ENCODE measurements around the gene SPEM2. TPM values are rescaled to one million over a fixed set of nuclear protein-coding genes. Genes with fewer than 3 reads are reported as not detected.
"Not testable (repeated sequence)": the region's sequence is repeated elsewhere in the genome, so short reads cannot be mapped to it uniquely, and the experiment has no call there.

The SPEM2 gene
- total RNA-seq, 1 experiment from 2014 or later = not detected

DNA sequence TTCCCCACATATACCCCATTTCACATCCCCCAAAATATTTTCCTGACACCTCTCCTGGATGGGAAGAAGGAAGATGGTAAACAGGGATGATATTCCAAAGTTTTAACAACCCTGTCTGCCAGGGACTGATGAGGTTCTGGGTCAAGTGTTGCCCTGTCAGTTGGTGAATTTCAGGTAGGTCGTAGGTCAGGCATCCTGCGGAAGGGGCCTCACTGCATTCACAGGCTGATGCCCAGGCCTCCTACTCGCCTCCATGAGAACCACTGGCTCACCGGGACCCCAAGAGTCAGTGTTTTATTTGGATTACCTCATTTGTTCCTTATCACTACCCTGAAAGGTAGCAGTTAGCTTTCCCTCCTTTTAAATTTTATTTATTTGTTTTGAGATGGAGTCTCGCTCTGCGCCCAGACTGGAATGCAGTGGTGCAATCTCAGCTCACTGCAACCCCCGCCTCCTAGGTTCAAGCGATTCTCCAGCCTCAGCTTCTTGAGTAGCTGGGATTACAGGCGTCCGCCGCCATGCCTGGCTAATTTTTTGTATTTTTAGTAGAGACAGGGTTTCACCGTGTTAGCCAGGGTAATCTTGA, 43.5 kb downstream of the SPEM2 start:
- no peak overlapping the region for H3K4ac ChIP-seq (ENCODE audit: low read depth, low read length)
- no peak overlapping the region for H4K91ac ChIP-seq (ENCODE audit: insufficient read length, low read depth, low read length)
- H3T11ph ChIP-seq (ENCODE audit: low read length) = no peak overlapping the region
- no peak for DNase-seq
- H4K20me1 ChIP-seq (ENCODE audit: control insufficient read depth, insufficient read depth, insufficient read length) = no peaks in the 10 kb centered on the region
- WGBS (ENCODE audit: extremely low coverage, insufficient read length, low lambda C conversion rate) = no CpG with 5 or more reads among the region's 12 CpGs
- Mint-ChIP-seq H3K36me3 (ENCODE audit: insufficient read depth in 1 of 3, low read depth in 3 of 3) (peaks cover 2 to 13% (median 9%) of the 10 kb centered on the region in 3 experiments; a peak in 4 of 7 replicates), H3K4me3 (no peak overlapping the region), H3K27me3 (ENCODE audit: low read depth) (no peaks in the 10 kb centered on the region), H3K27ac (no peak overlapping the region; a peak in 1 of 7 replicates), H3K9me3 (no peaks in the 10 kb centered on the region), H3K4me1 (no peaks in the 10 kb centered on the region; a peak in 1 of 4 replicates)
- no peak overlapping the region for H3K4me2 ChIP-seq (ENCODE audit: insufficient read depth, insufficient read length, low read length)
- no peaks in the 10 kb centered on the region for H3K9me3 ChIP-seq (ENCODE audit: control insufficient read depth, low read depth, low read length)
- no peaks in the 10 kb centered on the region for H3K23me2 ChIP-seq (ENCODE audit: insufficient read length, low read depth, low read length, poor library complexity, severe bottlenecking)
- H3K79me2 ChIP-seq (ENCODE audit: insufficient read depth, low read length) = no peaks in the 10 kb centered on the region
- H3K56ac ChIP-seq (ENCODE audit: insufficient read length, low read depth, low read length) = no peak overlapping the region
- H3K4me1 ChIP-seq (ENCODE audit: insufficient read depth, low read length) = no peaks in the 10 kb centered on the region; the same call in 1 of the 2 replicates
- TF ChIP-seq, protein P1, sequence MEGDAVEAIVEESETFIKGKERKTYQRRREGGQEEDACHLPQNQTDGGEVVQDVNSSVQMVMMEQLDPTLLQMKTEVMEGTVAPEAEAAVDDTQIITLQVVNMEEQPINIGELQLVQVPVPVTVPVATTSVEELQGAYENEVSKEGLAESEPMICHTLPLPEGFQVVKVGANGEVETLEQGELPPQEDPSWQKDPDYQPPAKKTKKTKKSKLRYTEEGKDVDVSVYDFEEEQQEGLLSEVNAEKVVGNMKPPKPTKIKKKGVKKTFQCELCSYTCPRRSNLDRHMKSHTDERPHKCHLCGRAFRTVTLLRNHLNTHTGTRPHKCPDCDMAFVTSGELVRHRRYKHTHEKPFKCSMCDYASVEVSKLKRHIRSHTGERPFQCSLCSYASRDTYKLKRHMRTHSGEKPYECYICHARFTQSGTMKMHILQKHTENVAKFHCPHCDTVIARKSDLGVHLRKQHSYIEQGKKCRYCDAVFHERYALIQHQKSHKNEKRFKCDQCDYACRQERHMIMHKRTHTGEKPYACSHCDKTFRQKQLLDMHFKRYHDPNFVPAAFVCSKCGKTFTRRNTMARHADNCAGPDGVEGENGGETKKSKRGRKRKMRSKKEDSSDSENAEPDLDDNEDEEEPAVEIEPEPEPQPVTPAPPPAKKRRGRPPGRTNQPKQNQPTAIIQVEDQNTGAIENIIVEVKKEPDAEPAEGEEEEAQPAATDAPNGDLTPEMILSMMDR (conservative IDR thresholded peaks at IDR 0.05) = no peak
- no peak overlapping the region for H2BK15ac ChIP-seq (ENCODE audit: low read depth, low read length)
- H2BK120ac ChIP-seq (ENCODE audit: low read depth, low read length, poor library complexity, severe bottlenecking) = no peak overlapping the region
- no peak overlapping the region for H2BK5ac ChIP-seq (ENCODE audit: insufficient read length, low read length)
- H2BK20ac ChIP-seq (ENCODE audit: low read depth, low read length, poor library complexity, severe bottlenecking) = no peak overlapping the region
- no peak overlapping the region for H2BK12ac ChIP-seq (ENCODE audit: insufficient read length, low read depth, low read length)
- H3K9ac ChIP-seq (ENCODE audit: extremely low read depth, insufficient read length, low read length) = no peak overlapping the region
- no peak overlapping the region for H3K23ac ChIP-seq (ENCODE audit: insufficient read length, low read depth, low read length)
- H2AK5ac ChIP-seq (ENCODE audit: insufficient read length, low read length) = no peak overlapping the region
- H3K14ac ChIP-seq (ENCODE audit: insufficient read depth, low read length) = no peak overlapping the region
- no peak overlapping the region for H3K27ac ChIP-seq (ENCODE audit: insufficient read length, low read depth, low read length)
- H2AFZ ChIP-seq (ENCODE audit: low read length) = no peak overlapping the region
- no peak overlapping the region for H4K5ac ChIP-seq (ENCODE audit: insufficient read length, low read depth, low read length)
- H4K8ac ChIP-seq (replicated peaks; ENCODE audit: insufficient read length, low read depth, low read length) = no peak overlapping the region
- H3K18ac ChIP-seq (ENCODE audit: insufficient read length, low read depth, low read length) = no peak overlapping the region
- no peaks in the 10 kb centered on the region for H3K79me1 ChIP-seq (ENCODE audit: insufficient read depth, low read depth, low read length, poor library complexity, severe bottlenecking)
- no peaks in the 10 kb centered on the region for H3K27me3 ChIP-seq (ENCODE audit: insufficient read depth, low read length)

DNA sequence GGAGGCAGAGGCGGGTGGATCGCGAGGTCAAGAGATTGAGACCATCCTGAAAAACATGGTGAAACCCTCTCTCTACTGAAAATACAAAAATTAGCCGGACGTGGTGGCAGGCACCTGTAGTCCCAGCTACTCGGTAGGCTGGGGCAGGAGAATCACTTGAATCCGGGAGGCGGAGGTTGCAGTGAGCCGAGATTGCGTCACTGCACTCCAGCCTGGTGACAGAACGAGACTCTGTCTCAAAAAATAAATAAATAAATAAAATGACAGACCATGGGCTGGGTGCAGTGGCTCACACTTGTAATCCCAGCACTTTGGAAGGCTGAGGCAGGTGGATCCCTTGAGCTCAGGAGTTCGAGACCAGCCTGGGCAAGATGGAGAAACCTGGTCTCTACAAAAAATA, 44.4 kb downstream of the SPEM2 start:
- not testable (repeated sequence) for H3K79me2 ChIP-seq (ENCODE audit: insufficient read depth, low read length); H3K23me2 ChIP-seq (ENCODE audit: insufficient read length, low read depth, low read length, poor library complexity, severe bottlenecking); H3K4me2 ChIP-seq (ENCODE audit: insufficient read depth, insufficient read length, low read length); H3T11ph ChIP-seq (ENCODE audit: low read length); H3K4me3 Mint-ChIP-seq; H3K4ac ChIP-seq (ENCODE audit: low read depth, low read length); H3K27me3 ChIP-seq (ENCODE audit: insufficient read depth, low read length); H3K9ac ChIP-seq (ENCODE audit: extremely low read depth, insufficient read length, low read length); H3K14ac ChIP-seq (ENCODE audit: insufficient read depth, low read length); H3K9me3 Mint-ChIP-seq; H3K27ac ChIP-seq (ENCODE audit: insufficient read length, low read depth, low read length); H2BK15ac ChIP-seq (ENCODE audit: low read depth, low read length); H4K8ac ChIP-seq (replicated peaks; ENCODE audit: insufficient read length, low read depth, low read length); H2BK120ac ChIP-seq (ENCODE audit: low read depth, low read length, poor library complexity, severe bottlenecking); H4K91ac ChIP-seq (ENCODE audit: insufficient read length, low read depth, low read length); H2BK5ac ChIP-seq (ENCODE audit: insufficient read length, low read length); H2BK20ac ChIP-seq (ENCODE audit: low read depth, low read length, poor library complexity, severe bottlenecking); H3K9me3 ChIP-seq (ENCODE audit: control insufficient read depth, low read depth, low read length); H4K5ac ChIP-seq (ENCODE audit: insufficient read length, low read depth, low read length); H3K4me1 ChIP-seq (ENCODE audit: insufficient read depth, low read length); H2AK5ac ChIP-seq (ENCODE audit: insufficient read length, low read length); H3K27me3 Mint-ChIP-seq (ENCODE audit: low read depth); H2AFZ ChIP-seq (ENCODE audit: low read length); H3K23ac ChIP-seq (ENCODE audit: insufficient read length, low read depth, low read length); H4K20me1 ChIP-seq (ENCODE audit: control insufficient read depth, insufficient read depth, insufficient read length); H3K79me1 ChIP-seq (ENCODE audit: insufficient read depth, low read depth, low read length, poor library complexity, severe bottlenecking); DNase-seq; H3K18ac ChIP-seq (ENCODE audit: insufficient read length, low read depth, low read length); H3K56ac ChIP-seq (ENCODE audit: insufficient read length, low read depth, low read length); H3K4me1 Mint-ChIP-seq; H2BK12ac ChIP-seq (ENCODE audit: insufficient read length, low read depth, low read length); H3K27ac Mint-ChIP-seq
- peaks cover 2 to 13% (median 4%) of the 10 kb centered on the region in 3 experiments; a peak in 4 of 7 replicates for H3K36me3 Mint-ChIP-seq (ENCODE audit: insufficient read depth in 1 of 3, low read depth in 3 of 3)
- WGBS (ENCODE audit: extremely low coverage, insufficient read length, low lambda C conversion rate) = no CpG with 5 or more reads among the region's 12 CpGs
